Adipocyte (in vitro differentiated cells): Measurements from ENCODE around the gene BTBD9.

Source experiments
- DNase-seq: peaks from one replicate; pipeline ENCODE4 v3.0.0-alpha.2; 2015; ENCODE audit warnings: low read depth
- H3K27me3 ChIP-seq: replicated peaks from 2 replicates; pipeline ENCODE4 v1.7.0; 2013; ENCODE audit warnings: mild to moderate bottlenecking, low read length, moderate library complexity; ENCODE audit not compliant: control insufficient read depth, insufficient read depth
- H3K36me3 ChIP-seq: 2 replicates; pipeline ENCODE4 v1.7.0; 2013; ENCODE audit warnings: low read length, mild to moderate bottlenecking, moderate library complexity; ENCODE audit not compliant: control insufficient read depth, insufficient read depth, severe bottlenecking
- H3K4me1 ChIP-seq: 2 replicates; pipeline ENCODE4 v1.7.0; 2013; ENCODE audit warnings: mild to moderate bottlenecking, low read length, moderate library complexity; ENCODE audit not compliant: control insufficient read depth, insufficient read depth
- H3K4me3 ChIP-seq: 2 replicates; pipeline ENCODE4 v1.7.0; 2013; ENCODE audit warnings: mild to moderate bottlenecking, low read length, moderate library complexity
- H3K9ac ChIP-seq: 2 replicates; pipeline ENCODE4 v1.7.0; 2013; ENCODE audit warnings: mild to moderate bottlenecking, low read length, moderate library complexity
- H3K9me3 ChIP-seq: 2 replicates; pipeline ENCODE4 v1.7.0; 2013; ENCODE audit warnings: mild to moderate bottlenecking, low read length, moderate library complexity; ENCODE audit not compliant: control insufficient read depth

The BTBD9 gene

GRCh38 chr6:38518511-38519304 is 121.0 kb downstream of the BTBD9 start:
- Histone ChIP-seq H3K9me3 (no peaks in the 10 kb centered on the region), H3K9ac (no peak overlapping the region), H3K27me3 (no peaks in the 10 kb centered on the region), H3K4me3 (no peak overlapping the region), H3K4me1 (peaks cover 5% of the 10 kb centered on the region), H3K36me3 (no peaks in the 10 kb centered on the region)
- DNase-seq: no peak

- no peak overlapping the region for H3K4me3 ChIP-seq
- H3K4me1 ChIP-seq: peaks cover 8% of the 10 kb centered on the region
- no peaks in the 10 kb centered on the region for H3K27me3 ChIP-seq
- no peaks in the 10 kb centered on the region for H3K36me3 ChIP-seq
- peak; percentile 13 for DNase-seq
- H3K9me3 ChIP-seq: no peaks in the 10 kb centered on the region
- H3K9ac ChIP-seq: no peak overlapping the region
Observed at GRCh38 chr6:38517005-38517404, 122.7 kb downstream of the BTBD9 start.

- H3K4me1 ChIP-seq: peaks cover 16% of the 10 kb centered on the region
- H3K9me3 ChIP-seq: no peaks in the 10 kb centered on the region
- H3K36me3 ChIP-seq: no peaks in the 10 kb centered on the region
- no peaks in the 10 kb centered on the region for H3K27me3 ChIP-seq
- no peak for DNase-seq
- no peak overlapping the region for H3K4me3 ChIP-seq
- no peak overlapping the region for H3K9ac ChIP-seq
Observed at GRCh38 chr6:38514399-38514798, 125.3 kb downstream of the BTBD9 start.

DNA sequence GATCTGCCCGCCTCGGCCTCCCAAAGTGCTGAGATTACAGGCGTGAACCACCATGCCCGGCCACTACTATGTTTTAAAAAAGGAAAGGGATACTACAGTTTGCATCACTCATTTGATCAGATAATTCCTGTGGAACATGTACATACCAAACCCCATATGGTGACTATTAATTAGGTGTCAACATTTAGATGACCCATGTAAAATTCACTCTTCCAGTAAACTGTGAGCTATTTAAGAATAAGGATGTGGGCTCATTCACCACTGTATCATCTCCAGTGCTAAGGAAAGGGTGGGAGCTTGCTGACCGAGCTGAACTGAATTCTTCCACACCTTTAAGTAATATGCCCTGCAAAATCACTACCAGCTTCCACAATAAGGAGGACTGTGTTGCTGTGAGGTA is 127.5 kb downstream of the BTBD9 start:
- peaks cover 28% of the 10 kb centered on the region for H3K4me1 ChIP-seq
- no peaks in the 10 kb centered on the region for H3K27me3 ChIP-seq
- no peaks in the 10 kb centered on the region for H3K36me3 ChIP-seq
- H3K9ac ChIP-seq: no peak overlapping the region
- DNase-seq: no peak
- H3K4me3 ChIP-seq: no peak overlapping the region
- no peaks in the 10 kb centered on the region for H3K9me3 ChIP-seq

- no peaks in the 10 kb centered on the region for H3K9me3 ChIP-seq
- H3K27me3 ChIP-seq: no peaks in the 10 kb centered on the region
- no peak overlapping the region for H3K4me3 ChIP-seq
- H3K4me1 ChIP-seq: peaks cover 26% of the 10 kb centered on the region
- H3K9ac ChIP-seq: no peak overlapping the region
- no peaks in the 10 kb centered on the region for H3K36me3 ChIP-seq
- DNase-seq: peak; percentile 15
Observed at GRCh38 chr6:38510205-38510604, 129.5 kb downstream of the BTBD9 start.

GRCh38 chr6:38509713-38510112 is 130.0 kb downstream of the BTBD9 start:
- no peaks in the 10 kb centered on the region for H3K36me3 ChIP-seq
- no peaks in the 10 kb centered on the region for H3K27me3 ChIP-seq
- peaks cover 26% of the 10 kb centered on the region for H3K4me1 ChIP-seq
- peak; percentile 58 for DNase-seq
- H3K9me3 ChIP-seq: no peaks in the 10 kb centered on the region
- H3K9ac ChIP-seq: no peak overlapping the region
- H3K4me3 ChIP-seq: no peak overlapping the region

DNA sequence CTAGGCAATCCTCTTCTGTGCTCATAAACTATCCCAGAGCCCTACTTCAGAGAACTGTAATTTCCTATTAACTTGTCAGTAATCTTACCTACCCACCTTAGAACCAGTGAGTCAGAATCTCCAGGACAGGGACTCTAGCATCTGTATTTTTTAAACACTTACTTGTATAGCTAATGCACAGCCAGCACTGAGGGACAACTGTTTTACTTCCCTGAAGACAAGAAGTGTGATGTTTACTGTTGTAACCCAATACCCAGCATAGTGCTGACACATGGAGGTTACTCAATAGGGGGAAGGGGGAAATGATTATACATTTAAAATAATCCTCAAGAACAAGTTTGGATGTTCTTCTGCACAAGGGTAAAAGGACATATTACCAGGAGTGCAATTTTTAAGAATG is 130.8 kb downstream of the BTBD9 start:
- H3K4me1 ChIP-seq: peaks cover 26% of the 10 kb centered on the region
- no peaks in the 10 kb centered on the region for H3K36me3 ChIP-seq
- no peak overlapping the region for H3K4me3 ChIP-seq
- H3K9me3 ChIP-seq: no peaks in the 10 kb centered on the region
- DNase-seq: peak; percentile 79
- no peaks in the 10 kb centered on the region for H3K27me3 ChIP-seq
- no peak overlapping the region for H3K9ac ChIP-seq

- H3K36me3 ChIP-seq: no peaks in the 10 kb centered on the region
Observed at GRCh38 chr6:38508286-38508685, 131.4 kb downstream of the BTBD9 start.

DNA sequence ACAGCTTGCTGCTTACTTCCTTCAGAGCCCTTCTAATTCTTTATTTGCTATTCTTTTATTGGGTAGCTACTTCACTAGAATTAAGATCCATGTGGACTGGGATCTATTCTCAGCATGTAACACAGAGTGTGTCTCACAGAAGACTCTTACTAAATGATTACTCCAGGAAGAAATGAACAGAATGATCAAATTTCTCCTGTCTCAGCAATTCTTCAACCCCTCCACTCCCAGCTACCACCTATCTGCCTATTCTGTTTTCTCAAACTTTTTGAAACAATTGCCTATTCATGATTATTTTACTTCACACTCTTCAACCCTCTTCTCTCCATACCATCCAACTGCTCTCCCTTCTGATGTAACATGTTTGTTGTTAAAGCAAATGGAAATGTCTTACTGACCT is 132.6 kb downstream of the BTBD9 start:
- H3K36me3 ChIP-seq: no peaks in the 10 kb centered on the region
- peaks cover 22% of the 10 kb centered on the region for H3K4me1 ChIP-seq
- no peaks in the 10 kb centered on the region for H3K27me3 ChIP-seq
- H3K9ac ChIP-seq: no peak overlapping the region
- no peaks in the 10 kb centered on the region for H3K9me3 ChIP-seq
- H3K4me3 ChIP-seq: no peak overlapping the region
- no peak for DNase-seq

More at GRCh38 chr6:38508286-38508685, 131.4 kb downstream of the BTBD9 start:
- Histone ChIP-seq H3K27me3 (no peaks in the 10 kb centered on the region), H3K9ac (no peak overlapping the region), H3K4me3 (no peak overlapping the region), H3K9me3 (no peaks in the 10 kb centered on the region), H3K4me1 (peaks cover 26% of the 10 kb centered on the region)
- DNase-seq: no peak

DNA sequence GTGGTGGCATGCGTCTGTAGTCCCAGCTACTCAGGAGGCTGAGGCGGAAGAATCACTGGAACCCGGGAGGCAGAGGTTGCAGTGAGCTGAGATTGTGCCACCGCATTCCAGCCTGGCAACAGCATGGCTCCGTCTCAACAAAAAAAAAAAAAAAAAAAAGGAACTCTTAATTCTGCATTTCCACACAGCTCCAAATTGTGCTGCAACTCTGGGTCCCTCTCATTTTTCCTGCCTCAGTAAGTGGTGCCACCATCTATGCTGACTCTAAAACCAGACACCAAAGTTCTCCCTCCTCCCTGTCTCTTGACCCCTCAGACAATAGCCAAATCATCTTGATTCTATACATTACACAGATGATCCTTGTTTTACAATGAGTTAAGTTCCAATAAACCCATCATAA is 133.9 kb downstream of the BTBD9 start:
- peaks cover 22% of the 10 kb centered on the region for H3K4me1 ChIP-seq
- DNase-seq: no peak
- H3K27me3 ChIP-seq: no peaks in the 10 kb centered on the region
- H3K9ac ChIP-seq: no peak overlapping the region
- no peaks in the 10 kb centered on the region for H3K9me3 ChIP-seq
- no peak overlapping the region for H3K4me3 ChIP-seq
- no peaks in the 10 kb centered on the region for H3K36me3 ChIP-seq

GRCh38 chr6:38504996-38505395 is 134.7 kb downstream of the BTBD9 start:
- Histone ChIP-seq H3K9me3 (no peaks in the 10 kb centered on the region), H3K4me1 (peaks cover 27% of the 10 kb centered on the region), H3K36me3 (no peaks in the 10 kb centered on the region), H3K27me3 (no peaks in the 10 kb centered on the region), H3K4me3 (no peak overlapping the region), H3K9ac (no peak overlapping the region)
- no peak for DNase-seq
